HG03432 (cell line): ENCODE measurements around the gene PRDX5.

Source experiments
- ATAC-seq: cut with Tn5 transposase; IDR thresholded peaks from one replicate; pipeline ENCODE4 v1.9.1; 2021; ENCODE audit warnings: mild to moderate bottlenecking, moderate library complexity; ENCODE audit not compliant: unreplicated experiment

The PRDX5 gene

DNA sequence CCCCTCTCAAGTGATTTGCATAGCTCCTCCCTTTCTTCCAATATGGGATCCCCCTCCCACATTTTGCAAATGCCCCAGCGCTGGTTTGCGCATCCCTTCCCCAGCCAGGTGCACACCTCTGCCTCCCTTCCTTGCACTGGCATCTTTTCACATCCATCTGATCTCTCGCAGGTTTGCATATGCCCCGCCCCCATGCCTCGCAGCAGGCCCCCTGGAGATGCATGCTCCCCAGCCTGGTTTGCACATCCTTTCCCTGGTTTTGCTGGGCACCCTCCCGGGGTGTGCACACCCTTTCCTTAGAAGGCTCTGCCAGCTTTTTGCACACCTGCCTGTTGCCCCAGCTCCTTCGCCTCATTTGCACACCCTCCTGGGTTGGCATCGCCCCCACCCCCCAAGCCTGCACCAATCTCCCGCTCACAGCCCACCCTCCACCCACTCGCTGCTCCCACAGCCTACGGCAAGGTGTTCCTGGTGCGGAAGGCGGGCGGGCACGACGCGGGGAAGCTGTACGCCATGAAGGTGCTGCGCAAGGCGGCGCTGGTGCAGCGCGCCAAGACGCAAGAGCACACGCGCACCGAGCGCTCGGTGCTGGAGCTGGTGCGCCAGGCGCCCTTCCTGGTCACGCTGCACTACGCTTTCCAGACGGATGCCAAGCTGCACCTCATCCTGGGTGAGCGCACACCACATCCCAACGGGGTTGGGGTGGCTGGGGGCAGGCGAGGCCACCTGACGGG lies 42.0 kb downstream of the PRDX5 start:
- ATAC-seq: no peak

DNA sequence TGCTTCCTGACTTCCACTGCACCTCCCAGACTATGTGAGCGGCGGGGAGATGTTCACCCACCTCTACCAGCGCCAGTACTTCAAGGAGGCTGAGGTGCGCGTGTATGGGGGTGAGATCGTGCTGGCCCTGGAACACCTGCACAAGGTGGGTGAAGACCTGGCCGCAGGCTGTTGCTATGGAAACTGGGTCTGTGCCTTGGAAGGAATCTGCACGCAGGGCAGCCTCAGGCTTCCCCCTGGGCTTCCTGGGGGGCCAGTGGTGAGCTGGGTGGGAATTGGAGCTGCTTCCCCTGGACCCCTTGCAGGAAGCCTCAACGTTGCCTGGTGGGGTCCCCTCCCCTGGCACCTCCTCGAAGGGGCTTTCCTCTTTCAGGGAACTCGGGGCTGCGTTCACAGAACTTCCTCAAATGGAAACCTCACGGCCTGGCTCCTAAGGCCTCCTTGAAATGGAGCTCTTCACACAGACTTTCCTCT lies 42.6 kb downstream of the PRDX5 start:
- no peak for ATAC-seq

DNA sequence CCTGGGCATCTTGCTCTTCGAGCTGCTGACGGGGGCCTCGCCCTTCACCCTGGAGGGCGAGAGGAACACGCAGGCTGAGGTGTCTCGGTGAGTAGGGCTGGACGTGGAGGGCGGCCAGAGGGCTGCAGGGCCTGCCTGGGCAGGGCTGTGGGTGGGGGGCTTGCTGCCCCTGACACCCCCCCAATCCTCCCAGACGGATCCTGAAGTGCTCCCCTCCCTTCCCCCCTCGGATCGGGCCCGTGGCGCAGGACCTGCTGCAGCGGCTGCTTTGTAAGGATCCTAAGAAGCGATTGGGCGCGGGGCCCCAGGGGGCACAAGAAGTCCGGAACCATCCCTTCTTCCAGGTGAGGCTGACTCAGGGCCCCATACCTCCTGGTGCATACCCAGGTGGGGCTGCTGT lies 43.7 kb downstream of the PRDX5 start:
- ATAC-seq: no peak

DNA sequence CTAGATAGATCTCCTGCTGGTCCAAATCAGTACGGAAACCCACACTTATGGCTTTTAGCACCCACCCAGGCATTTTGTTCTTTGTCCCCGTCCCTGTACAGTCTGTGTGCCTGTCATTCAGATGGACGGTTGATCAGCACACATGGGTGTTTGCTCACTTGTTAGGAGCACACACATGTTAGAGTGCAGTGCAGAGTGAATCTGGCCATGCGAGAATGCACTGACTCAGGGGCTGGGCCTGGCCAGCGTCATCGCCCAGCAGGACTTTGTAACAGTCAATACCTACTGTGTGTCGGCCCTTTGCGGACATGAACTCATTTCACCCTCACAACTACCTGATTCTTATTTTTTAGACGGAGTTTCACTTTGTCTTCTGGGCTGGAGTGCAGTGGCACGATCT lies 44.4 kb downstream of the PRDX5 start:
- no peak for ATAC-seq

DNA sequence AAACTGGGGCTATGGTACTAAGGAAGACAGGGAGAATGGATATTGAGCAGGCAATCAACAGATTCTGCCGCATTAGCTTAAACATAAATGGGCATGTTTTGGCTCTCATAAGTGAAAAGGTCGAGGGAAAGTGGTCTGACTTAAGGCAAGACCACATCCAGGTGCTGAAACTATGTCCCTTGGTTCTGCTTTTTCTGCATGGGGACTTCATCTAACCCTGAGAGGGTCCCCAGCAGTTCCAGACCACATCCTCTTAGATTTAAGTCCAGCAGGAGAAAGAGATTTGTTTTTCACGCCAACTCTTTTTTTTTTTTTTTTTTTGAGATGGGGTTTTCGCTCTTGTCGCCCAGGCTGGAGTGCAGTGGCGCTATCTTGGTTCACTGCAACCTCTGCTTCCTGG lies 46.5 kb downstream of the PRDX5 start:
- ATAC-seq: no peak

GRCh38 chr11:64364911-64365310 lies 47.0 kb downstream of the PRDX5 start:
- ATAC-seq: no peak

GRCh38 chr11:64366751-64367150 lies 48.8 kb downstream of the PRDX5 start:
- ATAC-seq: no peak

DNA sequence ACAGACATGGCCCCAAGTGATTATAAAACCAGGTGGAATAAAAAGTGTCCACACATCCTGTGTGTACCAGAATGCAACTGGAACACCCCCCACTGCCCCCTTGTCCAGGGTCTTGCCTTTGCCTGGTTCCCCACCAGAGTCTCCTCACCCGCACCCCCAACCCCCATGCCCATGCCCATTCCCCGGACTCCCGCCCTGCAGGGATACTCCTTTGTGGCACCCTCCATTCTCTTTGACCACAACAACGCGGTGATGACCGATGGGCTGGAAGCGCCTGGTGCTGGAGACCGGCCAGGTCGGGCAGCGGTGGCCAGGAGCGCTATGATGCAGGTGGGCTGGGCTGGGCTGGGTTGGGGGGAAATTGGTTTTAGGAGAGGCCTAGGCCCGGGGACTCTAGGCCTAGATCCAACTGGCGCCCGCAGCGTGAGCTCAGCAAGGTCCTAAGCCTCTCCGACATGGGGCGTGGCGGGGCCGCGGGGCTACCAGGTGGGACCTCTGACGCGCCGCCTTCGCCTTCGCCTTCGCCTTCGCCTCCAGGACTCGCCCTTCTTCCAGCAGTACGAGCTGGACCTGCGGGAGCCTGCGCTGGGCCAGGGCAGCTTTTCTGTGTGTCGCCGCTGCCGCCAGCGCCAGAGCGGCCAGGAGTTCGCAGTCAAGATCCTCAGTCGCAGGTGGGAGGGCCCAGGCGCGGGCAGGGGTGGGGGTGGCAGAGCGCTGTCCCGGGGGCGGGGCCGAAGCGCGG lies 50.2 kb downstream of the PRDX5 start:
- no peak for ATAC-seq

GRCh38 chr11:64368673-64369074 lies 50.8 kb downstream of the PRDX5 start:
- no peak for ATAC-seq

DNA sequence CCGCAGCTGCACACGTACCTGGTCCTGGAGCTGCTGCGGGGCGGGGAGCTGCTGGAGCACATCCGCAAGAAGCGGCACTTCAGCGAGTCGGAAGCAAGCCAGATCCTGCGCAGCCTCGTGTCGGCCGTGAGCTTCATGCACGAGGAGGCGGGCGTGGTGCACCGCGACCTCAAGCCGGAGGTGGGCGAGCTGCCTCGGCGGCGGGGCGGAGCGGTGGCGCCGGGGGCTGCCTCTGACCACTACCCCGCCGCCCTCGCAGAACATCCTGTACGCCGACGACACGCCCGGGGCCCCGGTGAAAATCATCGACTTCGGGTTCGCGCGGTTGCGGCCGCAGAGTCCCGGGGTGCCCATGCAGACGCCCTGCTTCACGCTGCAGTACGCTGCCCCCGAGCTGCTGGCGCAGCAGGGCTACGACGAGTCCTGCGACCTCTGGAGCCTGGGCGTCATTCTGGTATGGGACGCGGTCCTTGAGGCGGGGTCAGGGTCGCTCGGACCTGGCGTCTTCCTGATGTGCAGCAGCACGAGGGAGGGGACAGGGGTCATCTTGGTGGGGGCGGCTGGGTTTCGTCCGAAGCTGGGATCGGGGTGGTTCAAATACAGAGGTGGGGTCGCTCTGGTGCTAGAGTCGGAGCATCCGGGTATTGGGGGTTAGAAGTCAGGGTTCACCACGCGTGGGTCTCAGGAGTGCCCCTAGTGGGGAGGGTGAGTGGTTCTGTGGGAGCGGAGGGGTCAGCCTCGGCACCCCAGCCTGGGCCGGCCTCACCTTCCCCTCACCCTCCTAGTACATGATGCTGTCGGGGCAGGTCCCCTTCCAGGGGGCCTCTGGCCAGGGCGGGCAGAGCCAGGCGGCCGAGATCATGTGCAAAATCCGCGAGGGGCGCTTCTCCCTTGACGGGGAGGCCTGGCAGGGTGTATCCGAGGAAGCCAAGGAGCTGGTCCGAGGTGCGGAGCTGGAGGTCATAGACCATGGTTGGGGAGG lies 51.8 kb downstream of the PRDX5 start:
- no peak for ATAC-seq

- no peak for ATAC-seq
Observed at GRCh38 chr11:64371201-64371600, 53.3 kb downstream of the PRDX5 start.
